ENCODE data around the gene DPP10.

The DPP10 gene

DNA sequence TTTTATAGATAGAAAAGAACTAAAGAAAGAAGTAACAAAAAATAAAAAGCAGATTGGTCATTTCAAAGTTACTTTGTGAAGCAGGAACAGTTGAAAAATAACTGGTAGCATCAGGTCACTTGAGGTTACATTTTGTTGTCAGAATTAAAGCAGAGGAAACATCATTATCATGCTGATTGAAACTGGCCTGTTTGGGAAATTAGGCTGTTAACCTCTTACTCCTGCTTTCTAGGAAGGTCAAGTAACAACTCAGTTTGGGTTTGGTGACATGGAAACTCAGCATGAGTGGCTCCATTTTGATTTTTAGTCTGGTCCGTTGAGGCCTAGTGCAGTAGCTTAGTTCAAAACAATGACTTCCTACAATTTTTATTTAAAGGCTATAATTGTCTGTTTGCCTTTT is 1383.5 kb downstream of the DPP10 start:
- H3F3A ChIP-seq (ENCODE audit: insufficient read depth, low read length): no peaks in the 10 kb centered on the region
- H3K79me2 ChIP-seq (ENCODE audit: insufficient read depth, low read length): no peaks in the 10 kb centered on the region
- TF ChIP-seq EZH2 (IDR thresholded peaks at IDR 0.05; ENCODE audit: borderline replicate concordance, low read length): no peak
- no peak for TF ChIP-seq CTCF (IDR thresholded peaks at IDR 0.05; ENCODE audit: low read length)
- H3K9ac ChIP-seq (ENCODE audit: low read length): no peak overlapping the region
- H3K9me2 ChIP-seq (ENCODE audit: low read depth, low read length): no peaks in the 10 kb centered on the region
- H3K4me3 ChIP-seq (ENCODE audit: low read depth, low read length, poor library complexity, severe bottlenecking): no peak overlapping the region
- no peaks in the 10 kb centered on the region for H3K9me3 ChIP-seq (ENCODE audit: low read length)
- no peaks in the 10 kb centered on the region for H4K20me1 ChIP-seq (ENCODE audit: insufficient read depth, low read length)
- no peaks in the 10 kb centered on the region for H3K27me3 ChIP-seq (ENCODE audit: insufficient read depth, low read length)
- H3K4me1 ChIP-seq (ENCODE audit: insufficient read depth, low read length, severe bottlenecking): no peaks in the 10 kb centered on the region
- H3K27ac ChIP-seq (ENCODE audit: low read depth, low read length, poor library complexity, severe bottlenecking): no peak overlapping the region
- no peak overlapping the region for H2AFZ ChIP-seq (ENCODE audit: low read length)
- no peak overlapping the region for H3K4me2 ChIP-seq (ENCODE audit: low read length)
- H3K36me3 ChIP-seq (ENCODE audit: insufficient read depth, low read length): no peaks in the 10 kb centered on the region

GRCh38 chr2:115833196-115833595 is 1390.8 kb downstream of the DPP10 start:
- Histone ChIP-seq H3K4me1 (ENCODE audit: insufficient read depth, low read length, severe bottlenecking) (no peaks in the 10 kb centered on the region), H3K27me3 (ENCODE audit: insufficient read depth, low read length) (no peaks in the 10 kb centered on the region), H3K27ac (ENCODE audit: low read depth, low read length, poor library complexity, severe bottlenecking) (no peak overlapping the region), H3K4me2 (ENCODE audit: low read length) (no peak overlapping the region), H3K9ac (ENCODE audit: low read length) (no peak overlapping the region), H3F3A (ENCODE audit: insufficient read depth, low read length) (no peaks in the 10 kb centered on the region), H3K79me2 (ENCODE audit: insufficient read depth, low read length) (no peaks in the 10 kb centered on the region), H4K20me1 (ENCODE audit: insufficient read depth, low read length) (no peaks in the 10 kb centered on the region), H3K36me3 (ENCODE audit: insufficient read depth, low read length) (no peaks in the 10 kb centered on the region), H3K9me2 (ENCODE audit: low read depth, low read length) (no peaks in the 10 kb centered on the region), H3K9me3 (ENCODE audit: low read length) (no peaks in the 10 kb centered on the region), H2AFZ (ENCODE audit: low read length) (no peak overlapping the region), H3K4me3 (ENCODE audit: low read depth, low read length, poor library complexity, severe bottlenecking) (no peak overlapping the region)
- TF ChIP-seq EZH2 (IDR thresholded peaks at IDR 0.05; ENCODE audit: borderline replicate concordance, low read length) (no peak), CTCF (IDR thresholded peaks at IDR 0.05; ENCODE audit: low read length) (no peak)

DNA sequence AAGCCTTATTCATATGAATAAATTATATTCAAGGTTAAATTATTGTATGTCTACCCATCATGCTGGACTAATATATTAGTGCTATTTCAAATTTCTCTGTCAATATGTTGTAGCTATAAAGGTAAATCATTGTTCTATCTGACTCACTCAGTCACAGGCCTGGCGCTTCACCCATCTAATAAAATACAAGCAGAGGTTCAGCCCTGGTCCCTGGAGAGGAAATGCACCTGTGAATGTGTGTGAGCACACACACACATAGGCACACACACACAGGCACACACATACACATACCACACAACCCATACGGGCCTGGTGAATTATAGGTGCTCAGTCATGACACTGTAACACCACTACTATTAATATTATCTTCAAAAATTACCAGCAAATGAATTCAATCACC is 1396.1 kb downstream of the DPP10 start:
- Histone ChIP-seq H4K20me1 (ENCODE audit: insufficient read depth, low read length) (no peaks in the 10 kb centered on the region), H3K79me2 (ENCODE audit: insufficient read depth, low read length) (no peaks in the 10 kb centered on the region), H2AFZ (ENCODE audit: low read length) (no peak overlapping the region), H3K9me2 (ENCODE audit: low read depth, low read length) (no peaks in the 10 kb centered on the region), H3K4me2 (ENCODE audit: low read length) (no peak overlapping the region), H3K9me3 (ENCODE audit: low read length) (no peaks in the 10 kb centered on the region), H3K36me3 (ENCODE audit: insufficient read depth, low read length) (no peaks in the 10 kb centered on the region), H3K27ac (ENCODE audit: low read depth, low read length, poor library complexity, severe bottlenecking) (no peak overlapping the region), H3K9ac (ENCODE audit: low read length) (no peak overlapping the region), H3K4me3 (ENCODE audit: low read depth, low read length, poor library complexity, severe bottlenecking) (no peak overlapping the region), H3K4me1 (ENCODE audit: insufficient read depth, low read length, severe bottlenecking) (no peaks in the 10 kb centered on the region), H3F3A (ENCODE audit: insufficient read depth, low read length) (no peaks in the 10 kb centered on the region), H3K27me3 (ENCODE audit: insufficient read depth, low read length) (no peaks in the 10 kb centered on the region)
- TF ChIP-seq CTCF (IDR thresholded peaks at IDR 0.05; ENCODE audit: low read length) (no peak), EZH2 (IDR thresholded peaks at IDR 0.05; ENCODE audit: borderline replicate concordance, low read length) (no peak)

All from OCI-LY1 (cell line).